Measurements from ENCODE around the gene GSTA5. TPM values are rescaled to one million over a fixed set of nuclear protein-coding genes. Genes with fewer than 3 reads are reported as not detected.
"Not testable (repeated sequence)": the region's sequence is repeated elsewhere in the genome, so short reads cannot be mapped to it uniquely, and the experiment has no call there.

The GSTA5 gene
- total and polyA plus RNA-seq, 9 donors: not detected

GRCh38 chr6:52787917-52788316 is 52.7 kb downstream of the GSTA5 start:
- H3K27ac ChIP-seq: no peak overlapping the region

GRCh38 chr6:52786249-52786956 is 54.2 kb downstream of the GSTA5 start:
- no peaks in the 10 kb centered on the region for H3K4me1 ChIP-seq (ENCODE audit: insufficient read depth)
- H3K27me3 ChIP-seq: no peaks in the 10 kb centered on the region
- H3K36me3 ChIP-seq: no peaks in the 10 kb centered on the region
- H3K9me3 ChIP-seq: no peaks in the 10 kb centered on the region
- H3K4me3 ChIP-seq: no peak overlapping the region
- no peak for TF ChIP-seq EP300 (IDR thresholded peaks at IDR 0.05)
- no peak for TF ChIP-seq POLR2A (IDR thresholded peaks at IDR 0.05)
- TF ChIP-seq CTCF (IDR thresholded peaks at IDR 0.05): no peak
- no peak overlapping the region for H3K27ac ChIP-seq
- intact Hi-C loops (cut with DNase I): loop anchor here in 2 of 4 donors (2.0 to 5.0 kb wide), 2 partner anchors 38 to 41 kb away; no protein-coding TSS in a partner anchor
- DNase-seq: no peak
- WGBS, 3 donors: 96 to 99% (median 98%) methylated on average over 24 of the region's 24 CpGs

More at GRCh38 chr6:52787917-52788316, 52.7 kb downstream of the GSTA5 start:
- no peak for TF ChIP-seq EP300 (IDR thresholded peaks at IDR 0.05)
- no peak for TF ChIP-seq CTCF (IDR thresholded peaks at IDR 0.05)
- no peak for TF ChIP-seq POLR2A (IDR thresholded peaks at IDR 0.05)
- WGBS, 3 donors: 43 to 59% (median 49%) methylated on average over 3 of the region's 3 CpGs
- Histone ChIP-seq H3K4me3 (no peak overlapping the region), H3K4me1 (ENCODE audit: insufficient read depth) (no peaks in the 10 kb centered on the region), H3K36me3 (no peaks in the 10 kb centered on the region), H3K27me3 (no peaks in the 10 kb centered on the region), H3K9me3 (no peaks in the 10 kb centered on the region)
- no peak for DNase-seq
- intact Hi-C loops (cut with DNase I): loop anchor here in 2 of 4 donors (2.0 to 5.0 kb wide), 2 partner anchors 37 to 39 kb away; no protein-coding TSS in a partner anchor

- 30 to 62% (median 38%) methylated on average over 3 of the region's 3 CpGs for WGBS, 3 donors
- DNase-seq; intact Hi-C loops (cut with DNase I); H3K36me3 ChIP-seq; H3K27me3 ChIP-seq; H3K4me1 ChIP-seq (ENCODE audit: insufficient read depth); H3K9me3 ChIP-seq; H3K27ac ChIP-seq; H3K4me3 ChIP-seq: not testable (repeated sequence)
Measured at GRCh38 chr6:52782696-52783274, 57.8 kb downstream of the GSTA5 start.

- H3K36me3 ChIP-seq; H3K4me3 ChIP-seq; DNase-seq; H3K4me1 ChIP-seq (ENCODE audit: insufficient read depth); intact Hi-C loops (cut with DNase I); H3K27me3 ChIP-seq; H3K27ac ChIP-seq; H3K9me3 ChIP-seq: not testable (repeated sequence)
Measured at GRCh38 chr6:52782209-52782608, 58.4 kb downstream of the GSTA5 start.

Other genes starting within 250 kb of the GSTA5 start
- gene TMEM14A, start 169.7 kb downstream of the GSTA5 start, total RNA-seq: 10 to 100 TPM; 17.0 to 31.4 (median 24.2) TPM
- 10 to 100 TPM; 34.2 to 35.6 TPM for gene TMEM14A, start 169.7 kb downstream of the GSTA5 start, polyA plus RNA-seq
- gene GSTA2, start 77.3 kb downstream of the GSTA5 start, total RNA-seq: under 1 TPM in 3 of 7 donors, not detected in 4; 0.46 to 0.84 (median 0.46) TPM
- gene GSTA2, start 77.3 kb downstream of the GSTA5 start, polyA plus RNA-seq: 1 to 10 TPM in 1 of 2 donors, under 1 TPM in 1; 0.54 to 2.0 TPM
- 100 to 1,000 TPM in 2 of 7 donors, 10 to 100 TPM in 3, 1 to 10 TPM in 2; 4.7 to 144 (median 19.2) TPM for gene GSTA1, start 37.0 kb downstream of the GSTA5 start, total RNA-seq
- 1,000 to 10,000 TPM in 1 of 2 donors, 100 to 1,000 TPM in 1; 107 to 1,921 TPM for gene GSTA1, start 37.0 kb downstream of the GSTA5 start, polyA plus RNA-seq
- gene GSTA3, start 68.9 kb upstream of the GSTA5 start, total RNA-seq: 1 to 10 TPM in 3 of 7 donors, under 1 TPM in 1, not detected in 3; 0.61 to 9.3 (median 1.4) TPM
- gene GSTA3, start 68.9 kb upstream of the GSTA5 start, polyA plus RNA-seq: 10 to 100 TPM in 1 of 2 donors, 1 to 10 TPM in 1; 1.6 to 22.1 TPM
- gene GSTA4, start 154.5 kb upstream of the GSTA5 start, total RNA-seq: 10 to 100 TPM; 23.0 to 36.7 (median 29.8) TPM
- 100 to 1,000 TPM in 1 of 2 donors, 10 to 100 TPM in 1; 45.6 to 309 TPM for gene GSTA4, start 154.5 kb upstream of the GSTA5 start, polyA plus RNA-seq
- gene CILK1, start 221.0 kb upstream of the GSTA5 start, total RNA-seq: 10 to 100 TPM in 4 of 7 donors, 1 to 10 TPM in 3; 7.6 to 13.8 (median 10.1) TPM
- gene CILK1, start 221.0 kb upstream of the GSTA5 start, polyA plus RNA-seq: 10 to 100 TPM in 1 of 2 donors, 1 to 10 TPM in 1; 8.3 to 15.3 TPM
- 10 to 100 TPM; 39.5 to 86.3 (median 75.3) TPM for gene FBXO9, start 224.6 kb upstream of the GSTA5 start, total RNA-seq
- 10 to 100 TPM; 31.6 to 71.6 TPM for gene FBXO9, start 224.6 kb upstream of the GSTA5 start, polyA plus RNA-seq

All from ovary (tissue), 9 donors.